CD4-positive, alpha-beta T cell treated with Interleukin-6 at 100 ng/mL for 8 hours (primary cell): ENCODE data around the gene STRN4.

Experiments
- DNase-seq: peaks from one replicate; pipeline ENCODE4 v3.0.0-alpha.2; 2020; ENCODE audit warnings: mixed read lengths, low spot score

The STRN4 gene

GRCh38 chr19:46725859-46726393 lies 20.3 kb downstream of the STRN4 start:
- DNase-seq, result no peak

GRCh38 chr19:46725036-46725820 lies 21.0 kb downstream of the STRN4 start:
- DNase-seq, result no peak

- DNase-seq, result no peak
Measured at GRCh38 chr19:46724468-46724867, 21.8 kb downstream of the STRN4 start.

GRCh38 chr19:46723471-46723870 lies 22.8 kb downstream of the STRN4 start:
- DNase-seq, result no peak

GRCh38 chr19:46723023-46723461 lies 23.2 kb downstream of the STRN4 start:
- DNase-seq, result no peak

DNA sequence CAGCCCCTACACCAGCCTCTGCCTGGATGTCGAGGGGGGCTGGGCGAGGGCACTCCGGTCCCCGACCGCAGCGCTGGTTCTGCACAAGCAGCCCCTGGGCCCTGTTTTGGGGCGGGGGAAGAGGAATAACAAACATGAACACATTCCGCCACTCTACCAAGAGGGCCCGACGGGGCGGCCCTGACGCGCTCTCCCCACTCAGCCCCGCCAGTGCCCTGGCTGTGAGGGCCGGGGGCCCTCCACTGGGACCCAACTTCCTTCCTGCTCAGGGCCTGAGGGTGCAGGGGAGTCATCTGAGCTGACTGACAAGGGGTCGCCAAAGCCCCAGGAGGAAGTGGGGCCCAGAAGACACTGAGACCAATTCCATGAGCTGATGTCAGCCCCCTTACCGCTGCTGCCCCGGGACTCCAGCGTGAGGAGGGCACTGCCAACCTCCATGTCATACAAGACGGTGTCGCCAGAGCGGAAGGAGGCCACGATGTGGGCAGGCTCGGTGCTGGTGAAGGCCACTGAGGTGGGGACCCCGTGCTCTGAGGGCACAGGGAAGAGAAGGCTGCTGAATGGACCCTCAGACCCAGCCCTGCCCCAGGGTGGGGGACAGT lies 23.7 kb downstream of the STRN4 start:
- no peak for DNase-seq

- DNase-seq, result no peak
Measured at GRCh38 chr19:46722004-46722380, 24.3 kb downstream of the STRN4 start.

DNA sequence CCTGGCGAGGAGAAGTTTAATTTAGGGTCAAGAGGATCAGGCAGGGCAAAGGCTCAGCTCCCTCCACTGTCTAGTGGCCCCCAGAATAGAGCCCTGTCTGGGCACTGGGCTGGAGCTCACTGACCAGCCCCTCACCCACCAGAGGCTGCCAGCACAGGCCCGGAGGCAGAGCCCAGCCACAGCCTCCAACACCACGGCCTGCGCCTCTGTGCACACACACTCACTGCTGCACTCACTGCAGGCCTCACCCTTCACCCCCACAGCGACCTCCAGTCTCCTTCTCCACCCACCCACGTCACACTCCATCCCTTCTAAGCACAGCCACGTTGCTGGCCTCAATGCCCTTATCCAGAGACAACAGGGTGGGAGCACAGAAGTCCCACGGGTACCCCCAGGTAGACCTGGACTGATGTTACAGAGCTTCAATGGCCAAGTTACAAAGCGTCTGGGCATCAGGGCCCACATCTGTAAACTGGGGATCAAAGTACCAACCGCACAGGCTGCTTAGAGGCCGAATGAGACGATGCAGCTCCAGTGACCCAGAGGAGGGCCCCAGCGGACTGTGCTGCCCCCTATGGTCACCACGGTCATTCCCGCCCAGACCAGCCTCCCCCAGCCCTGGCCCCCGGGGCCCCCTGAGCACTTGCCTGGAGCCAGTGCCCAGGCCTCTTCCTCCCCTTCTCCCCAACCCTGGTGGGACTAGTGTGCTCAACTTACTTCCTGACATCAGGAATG lies 24.8 kb downstream of the STRN4 start:
- no peak for DNase-seq

DNA sequence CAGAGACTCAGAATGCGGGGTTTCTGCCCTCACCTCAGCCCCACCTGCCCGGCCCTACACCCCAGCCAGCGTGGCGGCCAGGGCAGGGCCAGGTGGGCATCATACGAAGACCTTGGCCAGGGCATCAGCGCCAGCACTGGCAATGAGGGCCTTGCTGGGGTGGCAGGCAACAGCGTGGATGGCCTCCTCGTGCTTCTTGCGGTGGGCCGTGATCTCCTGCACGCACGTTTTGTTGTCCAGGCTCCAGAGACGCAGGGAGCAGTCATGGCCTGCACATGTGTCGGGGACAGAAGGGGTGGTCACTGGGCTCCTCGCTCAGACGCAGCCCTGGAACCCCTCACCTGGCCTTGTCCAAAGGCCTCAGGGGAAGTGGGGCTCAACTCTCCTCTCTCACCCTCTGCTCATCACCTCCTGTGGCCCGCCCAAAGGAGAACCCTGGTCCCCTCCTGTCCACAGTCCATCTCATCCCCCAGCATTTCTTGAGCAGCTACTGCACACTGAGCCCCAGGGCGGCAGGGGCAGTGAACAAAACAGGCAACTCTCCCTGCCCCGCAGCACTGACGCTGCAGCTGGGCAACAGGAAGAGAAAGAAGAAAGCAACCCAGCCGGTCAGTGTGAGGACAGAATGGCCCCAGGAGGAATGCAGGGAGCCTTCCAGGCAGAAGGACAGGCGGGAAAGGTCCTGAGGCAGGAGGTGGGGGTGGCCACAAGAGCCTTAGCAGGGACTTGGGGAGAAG lies 25.6 kb downstream of the STRN4 start:
- no peak for DNase-seq

DNA sequence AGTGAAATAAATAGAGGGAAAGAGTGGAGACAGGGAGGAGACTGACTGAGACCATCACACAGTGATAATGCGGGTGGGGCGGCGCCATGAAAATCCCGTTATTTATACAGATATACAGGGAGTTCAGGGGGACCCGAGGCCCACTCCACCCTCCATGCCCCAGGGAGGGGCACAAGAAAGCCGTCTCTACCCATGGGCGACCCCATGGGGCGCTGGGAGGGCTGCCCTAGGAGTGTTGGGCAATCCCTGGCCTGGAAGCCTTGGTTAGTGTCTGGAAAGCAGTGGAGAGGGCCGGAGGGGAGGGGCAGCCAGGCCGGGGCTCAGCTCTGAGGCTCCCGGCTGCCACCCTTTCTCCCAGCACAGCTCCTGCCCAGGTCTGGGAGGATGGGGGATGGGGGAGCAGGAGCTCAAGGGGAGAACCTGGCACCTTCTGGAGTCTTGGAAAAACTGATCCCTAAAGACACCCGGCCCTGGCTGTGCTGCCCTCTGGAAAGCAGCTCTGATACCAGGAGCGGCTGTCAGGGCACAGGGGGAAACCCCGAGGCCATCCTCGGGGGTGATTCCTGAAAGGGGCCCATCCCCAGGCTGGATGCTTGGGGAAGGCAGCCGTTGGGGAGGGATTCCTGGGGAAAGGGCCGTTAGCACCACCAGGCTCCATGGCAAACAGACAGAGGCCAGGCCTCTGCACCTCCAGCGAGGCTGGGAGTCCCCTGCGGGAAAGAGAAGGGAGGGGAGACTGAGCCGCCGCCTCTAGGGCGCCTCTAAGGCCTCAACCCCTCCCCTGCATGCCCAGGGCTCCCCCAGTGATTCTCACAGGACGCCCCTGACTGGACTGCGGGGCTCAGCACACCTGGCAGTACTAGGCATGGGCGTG lies 26.4 kb downstream of the STRN4 start:
- DNase-seq, result no peak

GRCh38 chr19:46718934-46719622 lies 27.2 kb downstream of the STRN4 start:
- DNase-seq, result no peak

DNA sequence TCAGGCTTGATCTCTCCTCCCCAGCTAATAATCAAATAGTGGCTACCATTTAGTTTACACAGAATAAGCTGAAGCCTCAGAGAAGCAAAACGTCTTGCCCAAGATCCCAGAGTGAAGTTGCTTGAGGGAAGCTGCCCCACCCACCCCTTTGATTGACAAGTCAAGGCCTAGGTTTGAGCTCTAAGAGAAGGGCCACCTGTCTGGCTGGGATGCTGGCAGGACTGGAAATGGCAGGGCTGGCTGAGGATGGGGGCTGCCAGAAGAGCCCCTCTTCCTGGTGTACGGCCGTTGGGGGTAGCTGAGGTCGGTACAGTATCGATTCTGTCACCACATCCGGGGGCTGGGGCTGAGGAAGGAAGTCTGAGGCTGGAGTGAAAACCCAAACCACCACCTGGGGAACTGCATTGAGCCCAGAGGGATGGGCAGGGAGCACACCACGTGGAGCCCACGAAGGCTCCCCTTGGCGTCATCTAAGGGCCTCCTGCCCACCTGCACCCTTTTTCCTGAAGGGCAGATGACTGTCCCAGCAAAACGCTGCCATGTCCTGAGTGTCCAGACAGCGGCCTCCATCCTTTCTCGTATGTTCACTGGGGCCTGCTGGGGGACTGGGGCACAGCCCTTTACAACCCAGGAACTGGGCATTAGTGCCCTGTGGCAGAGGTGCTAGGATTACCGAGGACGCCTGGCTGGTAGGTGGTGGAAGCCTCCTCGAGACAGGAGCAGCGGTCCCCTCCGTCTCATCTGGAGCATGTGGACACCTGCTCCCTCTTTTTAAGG lies 27.9 kb downstream of the STRN4 start:
- DNase-seq, result peak; percentile 64

DNA sequence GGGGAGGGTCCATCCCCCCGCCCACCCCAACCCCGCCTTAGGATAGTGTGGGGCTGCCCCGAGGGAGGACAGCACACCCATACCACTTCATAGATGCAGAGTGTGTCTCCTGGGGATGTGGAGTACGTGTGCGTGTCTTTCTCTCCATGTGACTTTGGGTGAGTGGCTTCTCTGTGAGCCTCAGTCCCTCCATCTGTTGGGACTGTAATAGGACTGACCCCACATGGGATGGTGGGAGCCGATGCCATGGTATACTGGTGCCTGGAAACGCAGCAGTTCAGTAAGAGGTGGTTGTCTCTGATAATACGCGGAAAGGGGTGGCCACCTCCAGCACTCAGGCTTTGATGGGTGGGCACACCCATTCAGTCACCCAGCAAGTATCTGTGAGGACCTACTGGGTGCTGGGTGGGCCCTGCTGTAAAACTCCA lies 28.5 kb downstream of the STRN4 start:
- DNase-seq, result no peak

GRCh38 chr19:46717034-46717715 lies 29.1 kb downstream of the STRN4 start, which contains the start of gene PRKD2:
Gene PRKD2, minus strand, starts transcription at chr19:46717114. Its CDS starts 744 bp downstream, at chr19:46716370.
- DNase-seq, result peak; percentile 81

GRCh38 chr19:46716672-46717033 lies 29.6 kb downstream of the STRN4 start:
- no peak for DNase-seq

GRCh38 chr19:46715975-46716671 lies 30.1 kb downstream of the STRN4 start:
- DNase-seq, result no peak

GRCh38 chr19:46715620-46715974 lies 30.7 kb downstream of the STRN4 start:
- no peak for DNase-seq

GRCh38 chr19:46714444-46715106 lies 31.7 kb downstream of the STRN4 start:
- DNase-seq, result peak; percentile 71
